IMR-90 (cell line): ENCODE results near the gene HEATR3. TPM values are rescaled to one million over a fixed set of nuclear protein-coding genes. Genes with fewer than 3 reads are reported as not detected.

Experiments used
- ATAC-seq: fragments of 200-7000 bp; cut with Tn5 transposase; 2 replicates; pipeline ENCODE4 v1.9.1; 2020; ENCODE audit warnings: low read depth, mild to moderate bottlenecking, moderate library complexity
- BruUV-seq: library from RNA; stranded (reverse); fragments of 400-500 nt; replicated peaks from 2 replicates; lab custom pipeline; 2021; lab: Mats Ljungman, UMichigan
- CTCF ChIA-PET: fragments of 300-600 bp; formaldehyde crosslinking; extraction: SDS; loops from one replicate; lab custom pipeline; 2021; ENCODE audit warnings: antibody characterized with exemption; lab: Yijun Ruan, JAX
- POLR2A ChIA-PET: fragments of 300-600 bp; sonication (Branson Sonifier 250); formaldehyde crosslinking; loops from one replicate; lab custom pipeline; 2022; ENCODE audit warnings: antibody characterized with exemption; ENCODE audit not compliant: unreplicated experiment; lab: Charles Lee
- DNase-seq: peaks from one replicate; pipeline ENCODE4 v3.0.0; 2013
- H2AFZ ChIP-seq: replicated peaks from 2 replicates; pipeline ENCODE3; 2013; ENCODE audit warnings: low read length, mild to moderate bottlenecking; ENCODE audit not compliant: poor library complexity
- H2AK5ac ChIP-seq: 2 replicates; pipeline ENCODE4 v1.6.1; 2013; ENCODE audit warnings: low read depth, low read length, inconsistent platforms
- H2AK9ac ChIP-seq: replicated peaks from 2 replicates; pipeline ENCODE3; 2013; ENCODE audit warnings: mild to moderate bottlenecking, low read depth, low read length, moderate library complexity; ENCODE audit not compliant: poor library complexity
- H2BK120ac ChIP-seq: 2 replicates; pipeline ENCODE4 v1.6.1; 2013; ENCODE audit warnings: low read depth, low read length, inconsistent platforms
- H2BK15ac ChIP-seq: 3 replicates; pipeline ENCODE4 v1.6.1; 2013; ENCODE audit warnings: low read depth, low read length, inconsistent platforms
- H2BK20ac ChIP-seq: 2 replicates; pipeline ENCODE4 v1.6.1; 2013; ENCODE audit warnings: low read depth, mild to moderate bottlenecking, inconsistent platforms, low read length, moderate library complexity
- H2BK5ac ChIP-seq: 2 replicates; pipeline ENCODE4 v1.6.1; 2013; ENCODE audit warnings: mild to moderate bottlenecking, low read depth, low read length, inconsistent platforms; ENCODE audit not compliant: poor library complexity, severe bottlenecking
- H3K14ac ChIP-seq: replicated peaks from 2 replicates; pipeline ENCODE4 v1.6.1; 2013; ENCODE audit warnings: low read depth, low read length, inconsistent platforms
- H3K18ac ChIP-seq: 2 replicates; pipeline ENCODE4 v1.6.1; 2013; ENCODE audit warnings: low read depth, low read length, control low read depth
- H3K23ac ChIP-seq: 2 replicates; pipeline ENCODE4 v1.6.1; 2013; ENCODE audit warnings: low read depth, low read length, inconsistent platforms
- H3K27ac ChIP-seq: 2 replicates; pipeline ENCODE4 v1.5.1; 2013; ENCODE audit warnings: mild to moderate bottlenecking, control low read depth, low read length; ENCODE audit not compliant: insufficient read depth
- H3K27me3 ChIP-seq: 2 replicates; pipeline ENCODE4 v1.6.1; 2013; ENCODE audit warnings: low read length; ENCODE audit not compliant: control insufficient read depth, insufficient read depth
- H3K36me3 ChIP-seq: 2 replicates; pipeline ENCODE4 v1.6.1; 2013; ENCODE audit warnings: low read length, mixed read lengths; ENCODE audit not compliant: control insufficient read depth, insufficient read depth
- H3K4ac ChIP-seq: 2 replicates; pipeline ENCODE4 v1.6.1; 2013; ENCODE audit warnings: low read depth, low read length, inconsistent platforms
- H3K4me1 ChIP-seq: 2 replicates; pipeline ENCODE4 v1.6.1; 2013; ENCODE audit warnings: low read length, mixed read lengths; ENCODE audit not compliant: control insufficient read depth, insufficient read depth
- H3K4me2 ChIP-seq: 2 replicates; pipeline ENCODE4 v1.6.1; 2013; ENCODE audit warnings: low read depth, mild to moderate bottlenecking, control low read depth, low read length, moderate library complexity
- H3K4me3 ChIP-seq: 2 replicates; pipeline ENCODE4 v1.5.1; 2013; ENCODE audit warnings: low read depth, mild to moderate bottlenecking, control low read depth, low read length, moderate library complexity; ENCODE audit not compliant: insufficient read depth
- H3K56ac ChIP-seq: 2 replicates; pipeline ENCODE4 v1.6.1; 2013; ENCODE audit warnings: low read length, inconsistent platforms; ENCODE audit not compliant: insufficient read depth; ENCODE audit errors: extremely low read depth
- H3K79me1 ChIP-seq, 2 experiments: 2 replicates each; pipeline ENCODE4 v1.6.1; 2013; ENCODE audit warnings: low read length in 2 of 2, inconsistent platforms in 1 of 2, low read depth in 1 of 2
- H3K9ac ChIP-seq: 2 replicates; pipeline ENCODE4 v1.6.1; 2013; ENCODE audit warnings: low read depth, low read length, control low read depth
- H3K9me1 ChIP-seq: 2 replicates; pipeline ENCODE4 v1.6.1; 2013; ENCODE audit warnings: low read length, inconsistent platforms; ENCODE audit not compliant: insufficient read depth
- H3K9me3 ChIP-seq: 2 replicates; pipeline ENCODE4 v1.6.1; 2013; ENCODE audit warnings: low read length; ENCODE audit not compliant: control insufficient read depth, insufficient read depth
- H4K20me1 ChIP-seq: 2 replicates; pipeline ENCODE4 v1.6.1; 2013; ENCODE audit warnings: low read length, inconsistent platforms; ENCODE audit not compliant: insufficient read depth
- H4K5ac ChIP-seq: 2 replicates; pipeline ENCODE4 v1.6.1; 2013; ENCODE audit warnings: mild to moderate bottlenecking, low read depth, low read length, control low read depth
- H4K8ac ChIP-seq, 2 experiments: 2 replicates each; pipeline ENCODE4 v1.6.1; 2013; ENCODE audit warnings: low read depth in 2 of 2, low read length in 2 of 2, control low read depth in 1 of 2, inconsistent platforms in 1 of 2
- H4K91ac ChIP-seq: 2 replicates; pipeline ENCODE4 v1.6.1; 2013; ENCODE audit warnings: low read depth, low read length, inconsistent platforms; ENCODE audit not compliant: insufficient read depth
- BHLHE40 ChIP-seq: fragments of 150-350 bp; IDR thresholded peaks from 2 replicates; pipeline ENCODE4 v1.6.1; 2016; ENCODE audit warnings: mild to moderate bottlenecking, low read depth, low read length
- CEBPB ChIP-seq: IDR thresholded peaks from 2 replicates; pipeline ENCODE4 v1.6.1; 2012; ENCODE audit warnings: low read depth, low read length, improper control_type of control experiment
- CHD1 ChIP-seq: IDR thresholded peaks from 2 replicates; pipeline ENCODE4 v1.6.1; 2012; ENCODE audit warnings: low read depth, low read length, improper control_type of control experiment
- CTCF ChIP-seq: conservative IDR thresholded peaks from 2 replicates; pipeline ENCODE4 v1.5.1; 2012; ENCODE audit warnings: mild to moderate bottlenecking, low read depth, low read length, improper control_type of control experiment
- FOS ChIP-seq: fragments of 150-350 bp; IDR thresholded peaks from 2 replicates; pipeline ENCODE4 v1.6.1; 2016; ENCODE audit warnings: low read depth, low read length
- NFE2L2 ChIP-seq: fragments of 150-350 bp; IDR thresholded peaks from 2 replicates; pipeline ENCODE4 v1.6.1; 2016; ENCODE audit warnings: low read depth, mild to moderate bottlenecking, low read length
- RAD21 ChIP-seq: IDR thresholded peaks from 2 replicates; pipeline ENCODE4 v1.6.1; 2012; ENCODE audit warnings: low read length, improper control_type of control experiment
- RCOR1 ChIP-seq: IDR thresholded peaks from 2 replicates; pipeline ENCODE4 v1.6.1; 2012; ENCODE audit warnings: mild to moderate bottlenecking, low read length, improper control_type of control experiment; ENCODE audit not compliant: insufficient replicate concordance
- RFX5 ChIP-seq: IDR thresholded peaks from 2 replicates; pipeline ENCODE4 v1.8.0; 2012; ENCODE audit warnings: low read depth, mild to moderate bottlenecking, low read length, moderate library complexity
- SMC3 ChIP-seq: fragments of 150-350 bp; IDR thresholded peaks from 2 replicates; pipeline ENCODE4 v1.6.1; 2016; ENCODE audit warnings: low read depth, mild to moderate bottlenecking, antibody characterized with exemption, low read length, moderate library complexity
- USF2 ChIP-seq: fragments of 150-350 bp; IDR thresholded peaks from 2 replicates; pipeline ENCODE4 v1.6.1; 2017; ENCODE audit warnings: mild to moderate bottlenecking, antibody characterized with exemption, low read length, low read depth
- WGBS, 2 experiments: methylation state at CpG; one replicate each; pipeline versions ENCODE4 v1.1.5 to v1.1.7; 2013; ENCODE audit warnings: missing lambda C conversion rate in 2 of 2; ENCODE audit not compliant: insufficient read length in 1 of 2; ENCODE audit errors: extremely low coverage in 2 of 2; 5-methylcytosine and 5-hydroxymethylcytosine counted together
- dilution Hi-C: fragments of 300-500 bp; cut with HindIII; formaldehyde crosslinking; loops from one replicate; pipeline ENCODE4 v1.14.3; 2018; ENCODE audit warnings: low sequenced_read_pairs; ENCODE audit not compliant: unreplicated experiment
- in situ Hi-C: fragments of 300-500 bp; cut with MboI; formaldehyde crosslinking; loops from 3 replicates; pipeline ENCODE4 v1.14.3; 2019; ENCODE audit warnings: low sequenced_read_pairs, inconsistent platforms, mixed read lengths
- intact Hi-C: fragments of 100-400 bp; cut with micrococcal nuclease; formaldehyde crosslinking; loops from 2 replicates; pipeline ENCODE4 v1.10.0; 2022
- polyA plus RNA-seq, 3 experiments: library from polyadenylated mRNA; depleted of rRNA; stranded (reverse); fragments of >200 nt; gene quantifications; 2 replicates each; pipeline ENCODE4 v1.2.3, GENCODE V29; 2012; ENCODE audit warnings: low replicate concordance in 1 of 3
- total RNA-seq: library from RNA; depleted of rRNA; stranded (reverse); fragments of >200 nt; gene quantifications from 2 replicates; pipeline ENCODE4 v1.2.3, GENCODE V29; 2012
- TF ChIP-seq, protein P1 (sequence below): fragments of 150-350 bp; IDR thresholded peaks from 2 replicates; pipeline ENCODE4 v1.6.1; 2016; ENCODE audit warnings: low read depth, mild to moderate bottlenecking, low read length, moderate library complexity, borderline replicate concordance

HEATR3 gene
- total and polyA plus RNA-seq, 2 of the 4 experiments (the other 2 are of a cell fraction): 9.4 to 21.1 TPM

GRCh38 chr16:50038756-50039529, 26.8 kb upstream of the HEATR3 start (continued):
- no peak for TF ChIP-seq SMC3

GRCh38 chr16:50040018-50040417, 25.8 kb upstream of the HEATR3 start:
- Histone ChIP-seq H3K14ac (no peak overlapping the region), H3K36me3 (0 out of 2 replicates have a peak, but pooled peaks cover 2% of the 10 kb centered on the region), H2BK15ac (no peak overlapping the region), H3K27ac (no peak overlapping the region), H3K23ac (no peak overlapping the region; the same call in 1 of the 2 replicates), H3K4me2 (no peak overlapping the region), H4K8ac (no peak overlapping the region), H2BK120ac (no peak overlapping the region), H3K56ac (no peak overlapping the region), H3K18ac (no peak overlapping the region), H3K9ac (no peak overlapping the region), H2AK9ac (no peak overlapping the region), H3K79me1 (peaks cover 0 to 2% of the 10 kb centered on the region in 2 experiments; a peak in 1 of 4 replicates), H3K27me3 (peaks cover 3% of the 10 kb centered on the region), H2BK5ac (no peak overlapping the region), H4K5ac (no peak overlapping the region), H3K4ac (no peak overlapping the region), H4K91ac (no peak overlapping the region), H3K9me3 (no peaks in the 10 kb centered on the region), H4K20me1 (no peaks in the 10 kb centered on the region), H2AFZ (no peak overlapping the region), H3K4me3 (no peak overlapping the region), H3K9me1 (no peaks in the 10 kb centered on the region; the same call in 1 of the 2 replicates), H3K4me1 (no peaks in the 10 kb centered on the region), H2AK5ac (no peak overlapping the region), H2BK20ac (no peak overlapping the region)
- DNase-seq: no peak
- intact Hi-C loops (no loop called here), in situ Hi-C loops (no loop called here), dilution Hi-C loops (no loop called here)
- no CpG with 5 or more reads among the region's 8 CpGs for WGBS, 2 experiments
- no peak; the same call in 1 of the 2 replicates for ATAC-seq
- ChIA-PET POLR2A (no interaction called here), CTCF (interaction anchor here (2.9 kb wide), 1 partner anchor 15 kb away, joined by 15 read pairs; the partner anchor contains the start of gene CNEP1R1)
- BruUV-seq: no TSS peak
- no peak for TF ChIP-seq RCOR1
- no peak for TF ChIP-seq USF2
- no peak for TF ChIP-seq SMC3
- TF ChIP-seq CEBPB: no peak
- TF ChIP-seq, protein P1, sequence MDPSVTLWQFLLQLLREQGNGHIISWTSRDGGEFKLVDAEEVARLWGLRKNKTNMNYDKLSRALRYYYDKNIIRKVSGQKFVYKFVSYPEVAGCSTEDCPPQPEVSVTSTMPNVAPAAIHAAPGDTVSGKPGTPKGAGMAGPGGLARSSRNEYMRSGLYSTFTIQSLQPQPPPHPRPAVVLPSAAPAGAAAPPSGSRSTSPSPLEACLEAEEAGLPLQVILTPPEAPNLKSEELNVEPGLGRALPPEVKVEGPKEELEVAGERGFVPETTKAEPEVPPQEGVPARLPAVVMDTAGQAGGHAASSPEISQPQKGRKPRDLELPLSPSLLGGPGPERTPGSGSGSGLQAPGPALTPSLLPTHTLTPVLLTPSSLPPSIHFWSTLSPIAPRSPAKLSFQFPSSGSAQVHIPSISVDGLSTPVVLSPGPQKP: no peak
- no peak for TF ChIP-seq RFX5
- no peak for TF ChIP-seq CTCF
- TF ChIP-seq RAD21: no peak
- TF ChIP-seq BHLHE40: no peak
- TF ChIP-seq CHD1: no peak
- TF ChIP-seq FOS: no peak
- no peak for TF ChIP-seq NFE2L2
